GM12892 (cell line): Measurements from ENCODE around the gene ATRIP.

Experiments used
- DNase-seq: peaks from one replicate; pipeline ENCODE4 v3.0.0; 2011; ENCODE audit not compliant: insufficient read length
- FAIRE-seq: peaks from 2 replicates; lab custom pipeline; 2011; peaks lifted over from hg19 to GRCh38; lab: Jason Lieb, UNC
- POLR2A ChIP-seq: IDR thresholded peaks from 2 replicates; pipeline ENCODE4 v1.6.1; 2011; ENCODE audit warnings: low read depth, low read length, control low read depth
- POLR2AphosphoS5 ChIP-seq: IDR thresholded peaks from 2 replicates; pipeline ENCODE4 v1.6.1; 2011; ENCODE audit warnings: low read depth, low read length, control low read depth
- TAF1 ChIP-seq: IDR thresholded peaks from 2 replicates; pipeline ENCODE4 v1.6.1; 2011; ENCODE audit warnings: low read depth, mild to moderate bottlenecking, control low read depth, low read length, borderline replicate concordance

ATRIP gene

GRCh38 chr3:48504051-48504946 is 57.8 kb downstream of the ATRIP start, which contains the start of gene SHISA5:
SHISA5 (minus strand) TSS chr3:48504174; CDS start chr3:48504094, 80 bp downstream.
- FAIRE-seq, result no peak
- TF ChIP-seq POLR2A (no peak; the same call in 1 of the 2 replicates), POLR2AphosphoS5 (no peak), TAF1 (no peak)
- DNase-seq, result peak; percentile 69

GRCh38 chr3:48505146-48505545 is 58.6 kb downstream of the ATRIP start:
- DNase-seq (no peak), FAIRE-seq (no peak)
- TF ChIP-seq TAF1 (no peak), POLR2AphosphoS5 (no peak)

GRCh38 chr3:48505968-48506504 is 59.5 kb downstream of the ATRIP start:
- TF ChIP-seq POLR2AphosphoS5, result no peak
- no peak for TF ChIP-seq TAF1
- no peak for TF ChIP-seq POLR2A
- FAIRE-seq (no peak), DNase-seq (no peak)

- FAIRE-seq (peak; percentile 71), DNase-seq (peak; percentile 68)
- TF ChIP-seq POLR2AphosphoS5 (no peak), POLR2A (no peak), TAF1 (no peak)
These were observed 60.9 kb downstream of the ATRIP start for GRCh38 chr3:48507256-48508061.

GRCh38 chr3:48511551-48511950 is 65.0 kb downstream of the ATRIP start:
- no peak for FAIRE-seq
- TF ChIP-seq TAF1 (no peak), POLR2A (no peak), POLR2AphosphoS5 (no peak)
- no peak for DNase-seq

GRCh38 chr3:48514431-48515227 is 68.1 kb downstream of the ATRIP start:
- DNase-seq, result no peak

More at GRCh38 chr3:48514431-48515227, 68.1 kb downstream of the ATRIP start:
- FAIRE-seq, result no peak
- no peak for TF ChIP-seq POLR2AphosphoS5
- no peak for TF ChIP-seq POLR2A
- TF ChIP-seq TAF1, result no peak
